ENCODE measurements around the gene IRF8. TPM values are rescaled to one million over a fixed set of nuclear protein-coding genes. Genes with fewer than 3 reads are reported as not detected.

IRF8 gene
- total RNA-seq, 4 donors from 2014 or later = 1.4 to 13.0 (median 8.8) TPM; not detected in 1

- peaks cover 0 to 9% (median 0%) of the 10 kb centered on the region in 3 donors for H3K4me1 ChIP-seq
- WGBS, 2 donors = 33 to 44% methylated on average over 5 of the region's 5 CpGs
- TF ChIP-seq POLR2A (IDR thresholded peaks at IDR 0.05) (no peak), CTCF (IDR thresholded peaks at IDR 0.05) (no peak)
- H3K27me3 ChIP-seq = peaks cover 0 to 93% (median 0%) of the 10 kb centered on the region in 4 donors
- intact Hi-C loops (cut with DNase I) = no loop called here
- H3K4me3 ChIP-seq = no peak overlapping the region
- H3K9me3 ChIP-seq = no peaks in the 10 kb centered on the region
- H3K27ac ChIP-seq = no peak overlapping the region
- no peaks in the 10 kb centered on the region for H3K36me3 ChIP-seq
- DNase-seq = no peak
Measured at GRCh38 chr16:85888405-85889331, 10.3 kb upstream of the IRF8 start.

DNA sequence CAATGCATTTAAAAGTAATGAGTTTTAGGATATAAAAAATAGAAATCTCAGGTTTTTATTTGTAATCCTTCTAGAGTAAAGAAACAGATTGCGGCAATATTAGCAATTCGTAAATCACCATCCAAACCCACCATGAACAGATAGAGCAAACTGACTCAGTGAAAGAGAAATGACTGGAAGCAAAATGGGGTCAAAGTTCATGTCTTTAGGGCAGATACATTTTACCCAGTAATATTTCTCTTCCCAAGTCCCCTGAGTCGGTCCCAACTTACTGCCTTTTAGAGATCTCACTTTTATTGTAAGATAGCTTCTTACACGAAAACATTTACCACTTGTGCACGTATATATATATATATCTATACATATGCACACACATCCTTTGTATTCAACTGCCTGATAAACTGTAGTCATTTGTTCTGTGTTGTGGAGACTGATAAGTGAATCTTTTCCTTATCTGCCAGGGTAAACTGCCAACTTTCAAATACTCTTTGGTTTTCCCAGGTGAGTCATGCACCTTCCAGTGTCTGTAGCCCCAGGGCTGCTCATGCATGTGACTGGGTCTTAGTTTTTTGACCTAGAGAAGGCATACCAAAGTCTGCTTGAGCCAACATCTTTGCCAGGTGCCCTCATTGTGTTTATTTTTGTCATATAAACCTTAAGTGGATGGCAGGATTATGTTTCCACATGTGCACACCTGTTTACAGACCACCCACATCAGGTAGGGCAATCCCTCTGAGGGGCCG is 7.8 kb upstream of the IRF8 start:
- H3K4me1 ChIP-seq = peaks cover 0 to 9% (median 0%) of the 10 kb centered on the region in 3 donors
- WGBS, 2 donors = 37 to 47% methylated on average over 6 of the region's 6 CpGs
- H3K36me3 ChIP-seq = no peaks in the 10 kb centered on the region
- intact Hi-C loops (cut with DNase I) = no loop called here
- peaks cover 0 to 95% (median 0%) of the 10 kb centered on the region in 4 donors for H3K27me3 ChIP-seq
- no peak for TF ChIP-seq POLR2A (IDR thresholded peaks at IDR 0.05)
- TF ChIP-seq CTCF (IDR thresholded peaks at IDR 0.05) = no peak
- H3K27ac ChIP-seq = no peak overlapping the region
- H3K9me3 ChIP-seq = no peaks in the 10 kb centered on the region
- H3K4me3 ChIP-seq = no peak overlapping the region
- no peak for DNase-seq

- TF ChIP-seq POLR2A (IDR thresholded peaks at IDR 0.05) (no peak), CTCF (IDR thresholded peaks at IDR 0.05) (no peak)
- intact Hi-C loops (cut with DNase I) = no loop called here
- Histone ChIP-seq H3K4me1 (peaks cover 0 to 9% (median 0%) of the 10 kb centered on the region in 3 donors), H3K27ac (no peak overlapping the region), H3K27me3 (peaks cover 0 to 95% (median 0%) of the 10 kb centered on the region in 4 donors), H3K4me3 (no peak overlapping the region), H3K9me3 (no peaks in the 10 kb centered on the region), H3K36me3 (no peaks in the 10 kb centered on the region)
- no peak for DNase-seq
- WGBS, 2 donors = 50 to 79% methylated on average over 1 to 2 of the region's 10 CpGs
Measured at GRCh38 chr16:85891776-85892166, 7.2 kb upstream of the IRF8 start.

DNA sequence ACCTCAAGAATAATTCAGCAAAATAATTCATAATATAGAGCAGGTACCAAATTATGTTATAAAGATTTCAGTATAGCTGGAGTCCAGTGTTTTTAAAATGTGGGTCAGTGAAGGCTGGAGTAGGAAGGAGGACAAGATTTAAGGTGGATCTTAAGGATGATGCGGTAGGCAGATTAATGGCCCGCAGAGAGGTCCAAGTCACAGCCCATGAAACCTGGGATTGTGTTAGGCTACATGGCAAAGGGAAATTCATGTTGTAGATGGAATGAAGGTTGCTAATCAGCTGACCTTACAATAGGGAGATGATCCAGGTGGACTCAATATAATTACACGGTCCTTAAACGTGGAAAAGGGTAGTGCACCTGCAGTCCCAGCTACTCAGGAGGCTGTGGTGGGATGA is 6.2 kb upstream of the IRF8 start:
- H3K27me3 ChIP-seq = peaks cover 0 to 95% (median 0%) of the 10 kb centered on the region in 4 donors
- no peaks in the 10 kb centered on the region for H3K36me3 ChIP-seq
- DNase-seq = no peak
- no peak overlapping the region for H3K4me3 ChIP-seq
- 76 to 90% methylated on average over 4 of the region's 4 CpGs for WGBS, 2 donors
- TF ChIP-seq CTCF (IDR thresholded peaks at IDR 0.05) (no peak), POLR2A (IDR thresholded peaks at IDR 0.05) (no peak)
- H3K9me3 ChIP-seq = no peaks in the 10 kb centered on the region
- no peak overlapping the region for H3K27ac ChIP-seq
- peaks cover 0 to 9% (median 0%) of the 10 kb centered on the region in 3 donors for H3K4me1 ChIP-seq
- intact Hi-C loops (cut with DNase I) = no loop called here

DNA sequence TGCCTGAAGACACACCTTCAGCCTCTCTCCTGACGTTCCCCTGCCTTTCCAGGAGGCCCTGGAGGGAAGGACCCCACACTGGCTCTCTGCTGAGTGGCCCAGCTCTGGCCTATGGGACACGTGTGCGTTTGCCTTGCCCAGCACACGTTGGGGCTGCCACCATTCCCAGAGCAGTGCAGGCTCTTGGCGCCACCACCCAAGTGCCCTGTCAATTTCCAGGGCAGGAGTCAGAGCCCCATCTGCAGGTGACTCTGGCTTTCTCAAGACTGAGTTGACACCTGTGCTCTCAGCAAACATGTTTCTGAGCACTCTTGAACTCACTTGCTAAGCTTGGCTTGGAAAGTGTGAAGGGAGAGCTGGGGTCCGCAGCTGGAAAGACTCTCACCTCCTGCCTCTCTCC is 4.7 kb upstream of the IRF8 start:
- intact Hi-C loops (cut with DNase I) = no loop called here
- Histone ChIP-seq H3K36me3 (no peaks in the 10 kb centered on the region), H3K4me3 (no peak overlapping the region), H3K4me1 (peaks cover 0 to 16% (median 3%) of the 10 kb centered on the region in 3 donors), H3K9me3 (no peaks in the 10 kb centered on the region), H3K27me3 (peaks cover 0 to 96% (median 4%) of the 10 kb centered on the region in 4 donors), H3K27ac (no peak overlapping the region)
- no peak for DNase-seq
- TF ChIP-seq POLR2A (IDR thresholded peaks at IDR 0.05) (no peak), CTCF (IDR thresholded peaks at IDR 0.05) (no peak)
- 53 to 78% methylated on average over 1 to 4 of the region's 6 CpGs for WGBS, 2 donors
